Myocyte (in vitro differentiated cells): ENCODE results near the gene FAM32A. TPM values are rescaled to one million over a fixed set of nuclear protein-coding genes. Genes with fewer than 3 reads are reported as not detected.

Source experiments
- DNase-seq: peaks from one replicate; pipeline ENCODE4 v3.0.0-alpha.2; 2012; ENCODE audit warnings: low read depth
- total RNA-seq: library from RNA; depleted of rRNA; stranded (reverse); fragments of >200 nt; gene quantifications from 2 replicates; pipeline ENCODE4 v1.2.3, GENCODE V29; 2014

FAM32A gene
- total RNA-seq, 1 donor from 2014 or later, result 98.4 TPM

DNA sequence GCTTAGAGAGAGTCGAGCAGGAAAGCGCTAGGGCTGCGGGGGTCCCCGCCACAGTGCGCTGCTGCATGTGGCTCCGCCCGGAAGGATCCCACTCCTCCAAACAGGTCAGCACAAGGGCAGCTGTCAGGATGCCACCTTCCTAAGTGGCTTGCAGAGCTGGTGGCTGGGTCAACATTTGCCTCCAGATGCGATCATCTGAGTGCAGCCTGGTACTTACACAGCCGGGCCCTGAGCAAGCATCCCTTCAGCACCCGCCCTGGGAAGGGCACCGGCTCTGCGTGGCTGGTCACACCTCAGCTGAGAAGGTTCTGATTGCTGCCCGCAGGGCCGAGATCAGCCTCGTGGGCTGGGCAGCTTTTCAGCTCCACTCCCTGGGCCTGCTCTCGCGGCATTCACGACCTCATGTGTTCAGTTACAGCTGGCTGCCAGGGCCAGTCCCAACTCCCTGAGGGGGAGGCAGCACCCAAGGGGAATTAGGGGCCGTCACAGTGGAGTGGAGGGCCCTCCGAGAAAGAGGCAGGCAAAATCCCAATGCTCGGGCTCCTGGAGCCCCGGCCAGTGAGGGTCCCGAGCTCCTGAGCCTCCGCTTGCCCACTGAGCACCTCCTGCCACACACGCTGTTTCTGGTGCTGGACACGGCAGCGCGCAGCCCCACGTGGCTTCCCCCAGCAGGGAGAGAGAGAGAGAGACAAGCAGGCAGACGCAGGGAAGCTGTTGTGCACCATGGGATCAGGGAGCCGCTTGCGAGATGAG lies 39.3 kb downstream of the FAM32A start:
- DNase-seq, result no peak

GRCh38 chr19:16225279-16226183 lies 40.3 kb downstream of the FAM32A start:
- no peak for DNase-seq

- no peak for DNase-seq
These were observed 41.0 kb downstream of the FAM32A start for GRCh38 chr19:16226184-16226591.

DNA sequence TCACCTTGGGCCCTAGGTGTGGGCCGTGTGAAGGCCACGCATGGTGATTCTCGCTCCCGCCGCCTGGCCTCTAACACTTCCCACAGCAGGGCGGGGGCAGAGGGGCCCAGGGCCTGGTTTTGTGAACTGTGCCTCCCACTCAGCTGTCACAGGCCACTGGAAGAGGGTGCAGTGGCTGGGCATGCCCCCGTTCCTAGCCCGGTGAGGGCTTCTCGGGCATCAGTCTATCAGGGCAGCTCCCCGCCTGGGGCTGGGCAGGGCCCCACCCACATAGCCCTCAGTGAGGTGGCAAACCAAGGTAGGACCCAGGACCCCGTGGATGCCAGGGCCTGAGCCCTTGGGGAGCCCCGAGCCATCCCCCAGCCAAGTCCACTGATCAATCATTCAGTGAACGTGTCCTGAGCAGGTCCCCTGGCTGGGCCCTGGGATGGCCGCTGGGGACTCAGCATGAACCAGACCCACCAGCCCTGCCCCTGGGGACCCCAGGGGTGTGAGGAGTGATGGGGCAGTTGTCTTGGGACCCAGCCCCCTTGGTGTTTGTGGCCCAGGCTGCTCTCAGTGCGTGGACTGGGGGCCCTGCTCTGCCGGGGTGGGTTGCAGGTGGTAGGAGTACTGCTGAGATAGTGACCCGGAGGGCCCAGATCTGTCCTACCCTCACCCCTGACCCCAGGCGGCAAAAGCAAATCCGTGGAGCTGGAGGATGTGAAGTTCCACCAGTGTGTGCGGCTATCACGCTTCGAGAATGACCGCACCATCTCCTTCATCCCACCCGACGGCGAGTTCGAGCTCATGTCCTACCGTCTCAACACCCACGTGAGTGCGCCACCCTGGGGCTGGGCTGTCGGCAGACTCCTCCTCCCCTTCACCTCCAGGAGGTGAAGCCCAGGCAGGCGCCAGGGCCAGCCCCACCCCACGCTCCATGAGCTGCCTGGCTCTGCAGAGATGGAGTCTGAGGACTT lies 41.9 kb downstream of the FAM32A start:
- no peak for DNase-seq

DNA sequence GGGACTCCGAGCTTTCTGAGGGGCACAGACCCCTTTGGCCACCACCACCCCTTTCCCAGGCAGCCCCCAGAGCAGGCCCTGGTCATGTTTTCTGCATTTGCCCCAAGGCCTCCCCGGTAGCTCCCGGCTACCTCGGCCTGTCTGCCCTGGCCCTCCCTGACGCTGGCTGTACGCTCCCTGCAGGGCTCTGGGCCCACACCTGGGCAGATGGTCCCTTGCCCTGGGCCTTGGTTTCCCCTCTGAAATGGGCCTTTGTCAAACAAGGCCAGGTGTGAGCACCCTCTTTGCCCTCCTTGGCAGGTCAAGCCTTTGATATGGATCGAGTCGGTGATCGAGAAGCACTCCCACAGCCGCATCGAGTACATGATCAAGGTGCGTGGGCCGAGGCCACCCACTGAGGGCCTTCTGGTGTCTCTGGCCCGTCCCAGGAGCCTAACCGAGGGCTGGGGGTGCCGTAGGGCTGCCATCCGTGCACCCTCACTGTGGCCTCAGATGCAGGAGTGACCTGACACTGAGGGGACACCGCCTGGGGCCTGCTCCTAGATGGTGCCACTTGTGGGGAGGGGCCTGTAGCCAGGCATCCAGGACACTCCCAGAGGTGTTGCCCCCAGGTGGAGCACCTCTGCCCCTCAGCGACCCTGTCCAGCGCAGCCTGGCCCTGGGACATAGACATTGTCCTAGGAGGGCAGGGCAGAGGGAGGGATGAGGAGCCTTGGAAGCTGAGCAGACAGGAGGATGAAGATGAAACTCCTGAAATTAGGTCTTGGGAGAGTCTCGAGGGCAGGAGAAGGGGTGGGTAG lies 42.8 kb downstream of the FAM32A start:
- no peak for DNase-seq

- DNase-seq, result no peak
These were observed 43.6 kb downstream of the FAM32A start for GRCh38 chr19:16228637-16229321.

DNA sequence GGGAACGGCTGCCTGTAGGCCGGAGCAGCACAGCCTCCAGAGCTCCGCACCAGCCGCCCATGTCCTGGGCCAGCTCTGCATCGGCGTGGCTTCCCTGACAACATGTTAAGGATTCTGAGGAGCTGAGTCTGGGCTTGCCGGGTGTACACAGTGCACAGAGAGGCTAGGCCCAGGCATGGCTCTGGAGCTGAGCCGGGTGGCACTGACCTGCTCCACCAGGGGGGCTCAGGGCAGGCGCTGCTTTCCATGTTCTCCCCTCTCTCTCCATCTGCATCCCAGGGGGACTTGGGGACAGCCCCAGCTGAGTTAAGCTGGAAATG lies 44.1 kb downstream of the FAM32A start:
- no peak for DNase-seq

DNA sequence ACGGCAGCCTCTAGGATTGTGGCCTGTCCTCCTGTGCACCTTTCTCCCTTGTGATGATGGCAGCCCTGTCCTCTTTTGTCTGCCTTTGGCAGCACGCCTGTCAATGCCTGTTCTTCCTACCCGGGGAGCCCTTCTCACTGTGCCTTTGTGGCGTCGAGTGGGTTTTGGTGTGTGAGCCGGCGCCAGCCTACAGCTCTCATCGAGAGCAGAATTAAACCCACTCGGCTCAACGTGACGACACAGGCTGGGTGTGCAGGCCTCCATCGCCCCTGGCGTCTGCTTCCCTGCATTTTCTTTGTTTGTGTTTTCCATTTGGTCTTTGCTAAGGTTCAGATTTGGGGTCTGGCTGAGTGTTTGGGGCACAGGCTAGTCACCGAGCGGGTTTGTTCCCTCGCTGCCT lies 46.9 kb downstream of the FAM32A start:
- DNase-seq, result no peak

- no peak for DNase-seq
These were observed 47.4 kb downstream of the FAM32A start for GRCh38 chr19:16232568-16232967.

DNA sequence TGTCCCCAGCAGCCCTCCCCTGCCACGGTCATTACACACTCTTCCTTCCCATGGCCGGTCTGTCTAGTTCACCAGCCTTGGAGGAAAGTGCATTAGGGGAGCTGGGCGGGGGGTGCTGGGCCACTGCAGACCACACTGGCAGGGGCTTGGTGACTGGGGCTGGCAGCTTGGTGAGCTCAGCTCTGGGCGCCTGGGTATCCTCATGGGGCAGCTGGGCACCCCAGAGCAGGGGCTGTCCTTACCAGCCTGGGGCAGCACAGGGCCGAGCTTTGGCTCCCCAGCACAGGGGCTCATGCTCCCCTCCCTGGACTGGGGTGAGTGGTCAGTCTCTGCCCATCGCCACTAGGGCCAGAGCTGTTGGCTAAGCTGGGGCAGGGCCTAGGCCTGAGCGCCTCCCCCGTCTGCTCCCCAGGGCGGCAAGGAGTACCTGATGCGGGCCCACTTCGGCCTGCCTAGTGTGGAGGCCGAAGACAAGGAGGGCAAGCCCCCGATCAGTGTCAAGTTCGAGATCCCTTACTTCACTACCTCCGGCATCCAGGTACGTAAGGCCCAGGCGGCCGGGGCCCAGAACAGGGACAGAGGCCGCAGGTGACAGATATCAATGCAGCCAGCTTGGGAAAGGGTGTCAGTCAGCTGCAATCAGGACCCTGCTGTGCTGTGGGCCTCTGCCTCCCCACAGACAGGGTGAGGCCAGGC lies 48.0 kb downstream of the FAM32A start:
- DNase-seq, result no peak

- DNase-seq, result no peak
These were observed 48.8 kb downstream of the FAM32A start for GRCh38 chr19:16233836-16234551.

DNA sequence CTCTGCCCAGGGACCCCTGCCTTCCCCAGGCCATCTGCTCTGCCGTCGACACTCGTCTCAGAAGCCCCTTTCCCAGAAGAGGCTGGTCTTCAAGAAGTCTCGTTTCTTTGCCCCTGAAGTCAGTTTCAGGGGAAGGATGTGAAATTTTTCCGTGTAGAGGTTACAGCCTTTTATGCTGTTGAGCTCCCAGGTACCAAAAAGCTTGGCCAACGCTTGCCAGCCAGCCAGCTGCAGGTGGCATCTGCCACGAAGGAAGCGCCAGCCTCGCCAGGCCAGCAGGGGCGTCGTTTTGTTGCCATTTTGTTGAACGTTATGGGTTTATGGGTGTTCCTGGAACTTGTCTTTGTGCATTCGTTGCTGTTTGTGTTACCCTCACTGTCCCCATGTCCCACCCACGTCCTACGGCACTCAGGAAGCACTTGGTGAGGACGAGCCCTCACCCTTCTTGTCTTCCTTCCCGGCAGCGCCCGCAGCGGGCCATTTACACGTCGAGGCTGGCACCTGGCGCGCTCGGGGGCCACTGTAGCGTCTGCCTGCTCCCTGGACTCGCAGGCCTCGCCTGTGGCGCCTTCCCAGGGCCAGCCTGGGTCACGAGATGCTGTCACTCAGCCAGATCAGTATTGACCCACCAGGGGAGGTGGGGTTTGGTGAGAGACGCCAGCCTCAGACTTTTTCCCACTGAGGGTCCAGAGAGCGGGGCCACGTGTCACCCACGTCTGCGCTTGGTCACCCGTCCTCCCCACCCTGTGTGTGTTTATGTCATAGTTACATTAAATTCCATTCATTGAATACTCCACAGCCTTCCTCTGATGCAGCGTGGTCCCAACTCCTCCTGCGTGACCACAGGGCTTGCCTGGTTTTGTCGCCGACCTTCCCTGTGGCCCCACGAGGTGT lies 49.6 kb downstream of the FAM32A start:
- no peak for DNase-seq

DNA sequence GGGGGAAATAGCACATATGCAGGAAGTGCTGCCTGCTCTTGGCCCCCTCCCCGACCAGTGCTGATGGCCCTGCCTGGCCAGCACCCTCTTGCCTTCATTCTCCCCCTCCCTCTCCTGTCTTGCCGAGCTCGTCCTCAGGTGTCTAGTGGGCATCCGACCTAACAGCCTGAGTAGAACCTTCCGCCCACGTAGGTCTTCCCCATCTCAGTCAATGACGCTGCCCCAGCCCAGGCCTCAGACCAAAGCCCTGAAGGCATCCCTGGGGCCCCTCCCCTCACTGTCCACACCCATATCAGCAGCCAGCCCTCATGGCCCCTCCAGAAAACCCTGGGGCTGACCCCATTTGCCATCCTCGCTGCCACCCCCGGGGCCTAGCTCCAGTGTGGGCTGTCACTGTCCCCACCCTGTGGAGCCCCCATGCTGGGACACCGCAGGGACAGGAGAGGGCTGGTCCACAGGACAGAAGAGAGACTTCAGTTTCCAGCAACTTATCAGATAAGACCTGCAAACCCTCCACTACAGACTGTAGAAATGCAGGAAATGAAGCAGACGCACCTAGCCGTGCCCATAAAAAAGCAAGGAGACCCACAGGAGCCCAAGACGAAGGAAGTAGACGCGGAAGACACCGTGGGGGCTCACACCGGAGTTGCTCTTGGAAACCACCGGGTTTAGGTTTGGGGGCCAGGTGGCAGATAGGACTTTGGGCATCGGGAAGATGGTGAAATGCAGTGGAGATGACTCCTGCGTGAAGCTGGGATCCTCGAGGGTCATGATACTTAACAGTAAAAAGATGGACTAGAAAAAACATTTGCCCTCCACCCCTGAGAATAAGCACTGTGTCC lies 50.8 kb downstream of the FAM32A start:
- no peak for DNase-seq
